HUES64 (cell line): ENCODE results near the gene ARMC6.
"Not testable (repeated sequence)": the region's sequence is repeated elsewhere in the genome, so short reads cannot be mapped to it uniquely, and the experiment has no call there.

Experiments
- H3K27ac ChIP-seq: 2 replicates; pipeline ENCODE4 v1.7.0; 2013; ENCODE audit warnings: low read depth, low read length, inconsistent platforms
- H3K27me3 ChIP-seq: 2 replicates; pipeline ENCODE4 v1.6.1; 2013; ENCODE audit warnings: mild to moderate bottlenecking, low read length; ENCODE audit not compliant: insufficient read depth
- H3K36me3 ChIP-seq: 2 replicates; pipeline ENCODE4 v1.6.1; 2013; ENCODE audit warnings: mild to moderate bottlenecking, low read length; ENCODE audit not compliant: insufficient read depth
- H3K4me1 ChIP-seq: 2 replicates; pipeline ENCODE4 v1.6.1; 2013; ENCODE audit warnings: mild to moderate bottlenecking, low read length, moderate library complexity; ENCODE audit not compliant: insufficient read depth
- H3K4me3 ChIP-seq: 2 replicates; pipeline ENCODE4 v1.5.1; 2013; ENCODE audit warnings: mild to moderate bottlenecking, low read length, moderate library complexity
- H3K9ac ChIP-seq: 2 replicates; pipeline ENCODE4 v1.6.1; 2013; ENCODE audit warnings: mild to moderate bottlenecking, low read depth, low read length
- H3K9me3 ChIP-seq: 2 replicates; pipeline ENCODE4 v1.6.1; 2013; ENCODE audit warnings: low read depth, low read length; ENCODE audit not compliant: insufficient read depth
- WGBS: fragments of 150-250, 120-280 bp; methylation state at CpG from one replicate; pipeline ENCODE4 v1.1.7; 2013; ENCODE audit warnings: missing lambda C conversion rate; 5-methylcytosine and 5-hydroxymethylcytosine counted together

ARMC6 gene

DNA sequence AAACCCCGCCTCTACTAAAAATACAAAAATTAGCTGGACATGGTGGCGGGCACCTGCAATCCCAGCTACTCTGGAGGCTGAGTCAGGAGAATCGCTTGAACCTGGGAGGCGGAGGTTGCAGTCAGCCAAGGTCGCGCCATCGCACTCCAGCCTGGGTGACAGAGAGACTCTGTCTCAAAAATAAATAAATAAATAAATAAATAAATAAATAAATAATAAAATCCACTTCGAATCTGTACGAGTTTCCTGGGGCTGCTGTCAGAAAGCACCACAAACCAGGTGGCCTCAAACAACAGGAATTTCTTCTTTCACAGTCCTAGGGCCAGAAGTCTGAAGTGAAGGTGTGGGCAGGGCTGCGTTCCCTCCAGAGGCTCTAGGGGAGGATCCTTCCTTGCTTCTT lies 69.2 kb downstream of the ARMC6 start:
- H3K27me3 ChIP-seq, H3K4me3 ChIP-seq, H3K9ac ChIP-seq, H3K27ac ChIP-seq, H3K36me3 ChIP-seq, H3K4me1 ChIP-seq, H3K9me3 ChIP-seq: not testable (repeated sequence)
- 92% methylated on average over 8 of the region's 10 CpGs for WGBS

DNA sequence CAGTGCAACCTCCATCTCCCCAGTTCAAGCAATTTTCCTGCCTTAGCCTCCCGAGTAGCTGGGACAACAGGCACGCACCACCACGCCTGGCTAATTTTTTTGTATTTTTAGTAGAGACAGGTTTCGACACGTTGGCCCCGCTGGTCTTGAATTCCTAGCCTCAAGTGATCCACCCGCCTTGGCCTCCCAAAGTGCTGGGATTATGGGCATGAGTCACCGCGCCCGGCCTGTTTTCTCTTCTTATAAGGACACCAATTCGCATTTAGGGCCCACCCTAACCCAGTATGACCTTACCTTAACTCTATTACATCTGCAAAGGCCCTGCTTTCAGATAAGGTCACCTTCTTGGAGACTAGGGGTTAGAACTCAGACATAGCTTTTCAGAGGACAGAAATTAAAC lies 69.8 kb downstream of the ARMC6 start:
- WGBS: 93% methylated on average over 11 of the region's 11 CpGs
- peaks cover 4% of the 10 kb centered on the region; the same call in 1 of the 2 replicates for H3K4me1 ChIP-seq
- no peak overlapping the region for H3K4me3 ChIP-seq
- H3K27me3 ChIP-seq: no peaks in the 10 kb centered on the region
- no peaks in the 10 kb centered on the region for H3K9me3 ChIP-seq
- H3K9ac ChIP-seq: no peak overlapping the region
- H3K36me3 ChIP-seq: no peaks in the 10 kb centered on the region
- H3K27ac ChIP-seq: no peak overlapping the region

DNA sequence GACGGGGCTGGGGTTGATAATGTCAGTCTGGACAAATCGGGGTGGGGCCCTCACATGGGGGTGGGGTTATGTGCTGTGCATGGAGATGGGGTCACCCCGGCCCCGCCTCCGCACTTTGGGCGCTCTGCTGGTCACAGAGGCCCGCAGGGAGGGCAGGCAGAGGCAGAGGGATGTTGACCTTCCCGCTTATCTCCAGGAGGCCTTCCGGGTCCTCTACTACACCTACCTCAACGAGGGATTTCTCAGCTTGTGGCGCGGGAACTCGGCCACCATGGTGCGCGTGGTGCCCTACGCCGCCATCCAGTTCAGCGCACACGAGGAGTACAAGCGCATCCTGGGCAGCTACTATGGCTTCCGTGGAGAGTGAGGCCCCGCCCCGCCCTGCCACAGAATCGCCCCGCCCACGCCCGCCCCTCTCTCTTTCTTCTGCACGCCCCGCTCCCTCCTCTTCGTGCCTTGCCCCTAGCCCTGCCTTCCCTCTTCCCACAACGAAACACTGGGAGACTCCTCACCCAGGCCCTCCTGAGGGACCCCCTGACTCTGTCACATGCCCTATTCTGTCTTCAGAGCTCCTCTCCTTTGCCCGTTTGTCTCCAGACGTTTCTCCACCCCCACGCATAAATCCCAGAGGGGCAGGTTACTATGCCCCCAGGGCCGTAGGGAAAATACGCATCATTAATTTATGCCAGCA lies 72.1 kb downstream of the ARMC6 start:
- Histone ChIP-seq H3K27me3 (peaks cover 3% of the 10 kb centered on the region), H3K27ac (peak overlapping the region; percentile 78; the same call in 1 of the 2 replicates), H3K4me1 (peaks cover 4% of the 10 kb centered on the region; the same call in 1 of the 2 replicates), H3K9ac (peak overlapping the region; percentile 78), H3K4me3 (peak overlapping the region; percentile 73), H3K9me3 (no peaks in the 10 kb centered on the region), H3K36me3 (no peaks in the 10 kb centered on the region)
- WGBS: 2% methylated on average over 35 of the region's 36 CpGs

DNA sequence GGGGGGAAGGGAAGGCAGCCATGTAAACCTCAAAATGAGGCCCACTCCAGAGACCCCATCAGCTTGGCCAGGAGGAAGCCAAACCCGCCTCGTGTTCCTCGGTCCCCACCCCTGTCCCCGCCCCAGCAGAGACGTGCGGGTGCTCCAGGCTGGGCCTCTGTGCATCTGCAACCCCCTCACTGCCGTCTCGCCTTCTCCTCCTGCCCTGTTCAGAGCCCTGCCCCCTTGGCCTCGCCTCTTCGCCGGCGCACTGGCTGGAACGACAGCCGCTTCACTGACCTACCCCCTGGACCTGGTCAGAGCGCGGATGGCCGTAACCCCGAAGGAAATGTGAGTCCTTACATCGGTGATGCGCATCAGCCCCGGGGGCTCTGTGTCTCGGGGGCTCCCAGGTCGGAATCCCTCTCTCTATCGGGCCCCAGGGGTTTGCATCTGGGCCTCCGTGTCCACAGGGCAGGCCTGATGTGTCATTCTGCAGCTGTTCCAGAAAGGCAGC lies 72.7 kb downstream of the ARMC6 start:
- Histone ChIP-seq H3K36me3 (no peaks in the 10 kb centered on the region), H3K27ac (peak overlapping the region; percentile 69; the same call in 1 of the 2 replicates), H3K27me3 (peaks cover 9% of the 10 kb centered on the region), H3K9me3 (no peaks in the 10 kb centered on the region), H3K4me3 (peak overlapping the region; percentile 73), H3K9ac (0 out of 2 replicates have a peak overlapping the region, but pooled peaks have one; percentile 48), H3K4me1 (peaks cover 4% of the 10 kb centered on the region; the same call in 1 of the 2 replicates)
- 11% methylated on average over 25 of the region's 25 CpGs for WGBS

DNA sequence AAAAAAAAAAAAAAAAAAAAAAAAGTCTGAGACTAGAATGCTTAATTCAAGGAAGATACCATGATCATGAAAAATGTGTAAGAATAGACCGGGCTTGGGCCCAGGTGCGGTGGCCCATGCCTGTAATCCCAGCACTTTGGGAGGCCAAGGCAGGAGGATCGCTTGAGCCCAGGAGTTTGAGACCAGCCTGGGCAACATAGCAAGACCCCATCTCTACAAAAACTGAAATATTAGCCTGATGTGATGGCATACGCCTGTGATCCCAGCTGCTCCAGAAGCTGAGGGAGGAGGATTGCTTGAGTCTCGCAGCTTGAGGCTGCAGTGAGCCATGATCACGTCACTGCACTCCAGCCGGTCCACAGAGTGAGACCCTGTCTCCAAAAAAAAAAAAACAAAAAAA lies 73.5 kb downstream of the ARMC6 start:
- 95% methylated on average over 7 of the region's 7 CpGs for whole genome bisulfite sequencing
- H3K4me3 ChIP-seq, H3K36me3 ChIP-seq, H3K4me1 ChIP-seq, H3K9ac ChIP-seq, H3K9me3 ChIP-seq, H3K27ac ChIP-seq, H3K27me3 ChIP-seq: not testable (repeated sequence)

DNA sequence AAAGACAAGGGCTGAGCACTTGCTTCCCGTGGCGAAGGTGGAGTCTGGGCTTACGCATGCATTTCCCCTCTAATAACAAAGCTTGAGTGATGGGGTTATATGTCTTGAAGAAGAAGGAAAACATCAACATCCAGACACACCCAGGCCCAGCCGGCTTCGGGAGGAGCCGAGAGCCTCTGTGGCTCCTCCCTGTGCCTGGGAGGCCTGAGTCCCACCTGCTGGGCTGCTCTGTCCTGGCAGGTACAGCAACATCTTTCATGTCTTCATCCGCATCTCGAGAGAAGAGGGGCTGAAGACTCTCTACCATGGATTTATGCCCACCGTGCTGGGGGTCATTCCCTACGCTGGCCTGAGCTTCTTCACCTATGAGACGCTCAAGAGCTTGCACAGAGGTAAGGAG lies 74.3 kb downstream of the ARMC6 start:
- H3K27ac ChIP-seq: no peak overlapping the region
- peaks cover 4% of the 10 kb centered on the region; the same call in 1 of the 2 replicates for H3K4me1 ChIP-seq
- peaks cover 9% of the 10 kb centered on the region for H3K27me3 ChIP-seq
- 65% methylated on average over 9 of the region's 11 CpGs for WGBS
- no peak overlapping the region for H3K4me3 ChIP-seq
- H3K9me3 ChIP-seq: no peaks in the 10 kb centered on the region
- H3K36me3 ChIP-seq: no peaks in the 10 kb centered on the region
- no peak overlapping the region for H3K9ac ChIP-seq
